ENCODE results near the gene TP53TG5.

- TF ChIP-seq CTCF (conservative IDR thresholded peaks at IDR 0.05 in 1 of 2, IDR thresholded peaks at IDR 0.05 in 1 of 2; ENCODE audit: low read depth in 1 of 2, low read length in 2 of 2) (no peak), EZH2 (IDR thresholded peaks at IDR 0.05; ENCODE audit: low read length, missing control alignments) (no peak)
Measured at GRCh38 chr20:45372241-45372640, 5.9 kb downstream of the TP53TG5 start.

All from fibroblast of lung (primary cell).